KMS-11 (cell line): ENCODE measurements around the gene CD8B.

ENCODE experiments used
- H2AFZ ChIP-seq: fragments of 200-600 bp; sonication (generic); 2 replicates; pipeline ENCODE4 v1.6.1; 2016; ENCODE audit warnings: antibody characterized with exemption, mixed run types, low read depth
- H3K27ac ChIP-seq: fragments of 200-600 bp; sonication (generic); 2 replicates; pipeline ENCODE4 v1.6.1; 2016; ENCODE audit warnings: mild to moderate bottlenecking, mixed run types
- H3K27me3 ChIP-seq: fragments of 200-600 bp; sonication (generic); 2 replicates; pipeline ENCODE4 v1.6.1; 2017; ENCODE audit warnings: mild to moderate bottlenecking, low read depth, mixed run types, moderate library complexity; ENCODE audit not compliant: insufficient read depth
- H3K36me3 ChIP-seq: fragments of 200-600 bp; sonication (generic); 2 replicates; pipeline ENCODE4 v1.6.1; 2017; ENCODE audit warnings: mild to moderate bottlenecking, mixed run types; ENCODE audit not compliant: insufficient read depth
- H3K4me1 ChIP-seq: fragments of 200-600 bp; sonication (generic); 2 replicates; pipeline ENCODE4 v1.6.1; 2016; ENCODE audit warnings: mild to moderate bottlenecking, low read depth, mixed run types; ENCODE audit not compliant: poor library complexity, severe bottlenecking
- H3K4me2 ChIP-seq: fragments of 200-600 bp; sonication (generic); 2 replicates; pipeline ENCODE4 v1.7.0; 2016; ENCODE audit warnings: mild to moderate bottlenecking, mixed run types
- H3K4me3 ChIP-seq: fragments of 200-600 bp; sonication (generic); IDR thresholded peaks from 2 replicates; pipeline ENCODE4 v1.6.1; 2017; ENCODE audit warnings: low read depth, low read length, mixed read lengths; ENCODE audit not compliant: insufficient read depth
- H3K79me2 ChIP-seq: fragments of 200-600 bp; sonication (generic); 2 replicates; pipeline ENCODE4 v1.6.1; 2016; ENCODE audit warnings: low read depth, mixed run types; ENCODE audit not compliant: insufficient read depth
- H3K9ac ChIP-seq: fragments of 200-600 bp; sonication (generic); 2 replicates; pipeline ENCODE4 v1.6.1; 2016; ENCODE audit warnings: mild to moderate bottlenecking, mixed run types
- H4K20me1 ChIP-seq: fragments of 200-600 bp; sonication (generic); 2 replicates; pipeline ENCODE4 v1.6.1; 2016; ENCODE audit warnings: mild to moderate bottlenecking, mixed run types; ENCODE audit not compliant: insufficient read depth
- TF ChIP-seq, protein P1 (sequence below): fragments of 200-600 bp; sonication (generic); conservative IDR thresholded peaks from 2 replicates; pipeline ENCODE4 v1.6.1; 2017; ENCODE audit warnings: low read depth, mild to moderate bottlenecking, antibody characterized with exemption, low read length, moderate library complexity, mixed read lengths

The CD8B gene

DNA sequence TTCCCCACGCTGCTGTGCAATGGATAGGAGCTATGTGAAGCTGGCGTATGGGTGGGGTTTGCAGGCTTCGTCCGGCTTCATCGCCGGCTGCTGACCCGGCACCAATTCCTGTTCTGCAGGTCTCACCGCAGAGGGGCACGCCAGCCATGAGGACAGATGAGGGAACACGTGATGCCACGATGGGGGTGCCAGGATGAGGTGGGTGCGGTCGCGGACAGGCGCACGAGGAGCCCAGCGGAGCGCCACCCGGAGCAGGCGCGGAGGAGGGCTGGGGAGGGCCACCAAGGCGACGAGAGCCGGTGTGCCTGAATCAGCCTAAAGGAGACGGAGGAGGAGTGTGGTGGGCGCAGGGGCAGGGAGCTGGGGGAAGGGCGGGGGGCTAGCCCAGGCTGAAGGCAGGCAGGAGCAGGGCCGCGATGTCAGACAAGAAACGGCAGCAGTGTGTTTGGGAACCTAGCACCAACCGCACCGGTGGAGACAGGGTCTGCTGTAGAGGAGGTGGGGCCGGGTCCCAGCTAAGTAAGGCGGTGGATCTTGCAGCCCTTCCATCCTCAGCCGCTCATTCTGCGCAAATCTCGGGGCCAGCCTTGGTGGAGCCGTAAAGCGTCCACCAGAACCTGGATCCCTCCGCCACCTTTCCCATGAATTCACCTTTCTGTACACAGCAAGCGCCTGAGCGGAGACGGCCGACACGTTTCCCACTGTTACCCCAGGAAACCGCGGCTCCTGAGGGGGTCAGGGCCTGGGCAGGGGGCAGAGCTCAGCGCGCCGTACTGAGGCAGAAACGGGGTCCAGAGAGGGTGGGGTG is 54.0 kb downstream of the CD8B start:
- no peaks in the 10 kb centered on the region for H4K20me1 ChIP-seq
- H3K4me2 ChIP-seq: peak overlapping the region; percentile 99
- H3K36me3 ChIP-seq: no peaks in the 10 kb centered on the region
- H3K27me3 ChIP-seq: no peaks in the 10 kb centered on the region; the same call in 1 of the 2 replicates
- peak overlapping the region; percentile 56 for H3K9ac ChIP-seq
- peaks cover 5% of the 10 kb centered on the region for H3K4me1 ChIP-seq
- H3K79me2 ChIP-seq: no peaks in the 10 kb centered on the region
- peak overlapping the region; percentile 100 for H2AFZ ChIP-seq
- H3K27ac ChIP-seq: no peak overlapping the region; the same call in 1 of the 2 replicates
- peak overlapping the region; percentile 55 for H3K4me3 ChIP-seq
- TF ChIP-seq, protein P1, sequence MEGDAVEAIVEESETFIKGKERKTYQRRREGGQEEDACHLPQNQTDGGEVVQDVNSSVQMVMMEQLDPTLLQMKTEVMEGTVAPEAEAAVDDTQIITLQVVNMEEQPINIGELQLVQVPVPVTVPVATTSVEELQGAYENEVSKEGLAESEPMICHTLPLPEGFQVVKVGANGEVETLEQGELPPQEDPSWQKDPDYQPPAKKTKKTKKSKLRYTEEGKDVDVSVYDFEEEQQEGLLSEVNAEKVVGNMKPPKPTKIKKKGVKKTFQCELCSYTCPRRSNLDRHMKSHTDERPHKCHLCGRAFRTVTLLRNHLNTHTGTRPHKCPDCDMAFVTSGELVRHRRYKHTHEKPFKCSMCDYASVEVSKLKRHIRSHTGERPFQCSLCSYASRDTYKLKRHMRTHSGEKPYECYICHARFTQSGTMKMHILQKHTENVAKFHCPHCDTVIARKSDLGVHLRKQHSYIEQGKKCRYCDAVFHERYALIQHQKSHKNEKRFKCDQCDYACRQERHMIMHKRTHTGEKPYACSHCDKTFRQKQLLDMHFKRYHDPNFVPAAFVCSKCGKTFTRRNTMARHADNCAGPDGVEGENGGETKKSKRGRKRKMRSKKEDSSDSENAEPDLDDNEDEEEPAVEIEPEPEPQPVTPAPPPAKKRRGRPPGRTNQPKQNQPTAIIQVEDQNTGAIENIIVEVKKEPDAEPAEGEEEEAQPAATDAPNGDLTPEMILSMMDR: no peak

DNA sequence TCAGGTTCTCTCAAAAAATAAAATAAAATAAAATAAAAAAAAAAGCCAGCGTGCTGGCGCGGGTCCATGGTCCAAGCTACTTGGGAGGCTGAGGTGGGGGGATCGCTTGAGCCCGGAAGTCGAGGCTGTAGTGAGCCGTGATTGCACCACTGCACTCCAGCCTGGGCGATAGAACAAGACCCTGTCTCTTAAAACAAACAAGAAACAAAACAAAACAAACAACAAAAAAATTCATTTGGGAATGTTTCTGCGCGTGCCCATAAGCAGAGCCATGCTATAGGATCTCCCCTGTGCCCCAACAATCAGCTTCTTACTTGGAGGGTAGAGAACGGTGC is 54.6 kb downstream of the CD8B start:
- no peaks in the 10 kb centered on the region for H3K36me3 ChIP-seq
- TF ChIP-seq, protein P1: no peak
- no peaks in the 10 kb centered on the region; the same call in 1 of the 2 replicates for H3K27me3 ChIP-seq
- peak overlapping the region; percentile 56 for H3K9ac ChIP-seq
- H2AFZ ChIP-seq: peak overlapping the region; percentile 100
- H3K4me2 ChIP-seq: peak overlapping the region; percentile 99
- no peaks in the 10 kb centered on the region for H3K79me2 ChIP-seq
- H3K4me3 ChIP-seq: no peak overlapping the region
- H3K4me1 ChIP-seq: peaks cover 5% of the 10 kb centered on the region
- no peak overlapping the region for H3K27ac ChIP-seq
- H4K20me1 ChIP-seq: no peaks in the 10 kb centered on the region

GRCh38 chr2:86806059-86806857 is 55.4 kb downstream of the CD8B start:
- no peak overlapping the region for H3K9ac ChIP-seq
- H3K27ac ChIP-seq: no peak overlapping the region
- TF ChIP-seq, protein P1: no peak
- no peak overlapping the region for H2AFZ ChIP-seq
- H4K20me1 ChIP-seq: no peaks in the 10 kb centered on the region
- no peak overlapping the region for H3K4me3 ChIP-seq
- no peaks in the 10 kb centered on the region for H3K79me2 ChIP-seq
- H3K27me3 ChIP-seq: no peaks in the 10 kb centered on the region; the same call in 1 of the 2 replicates
- peaks cover 5% of the 10 kb centered on the region for H3K4me1 ChIP-seq
- H3K4me2 ChIP-seq: no peak overlapping the region
- no peaks in the 10 kb centered on the region for H3K36me3 ChIP-seq

DNA sequence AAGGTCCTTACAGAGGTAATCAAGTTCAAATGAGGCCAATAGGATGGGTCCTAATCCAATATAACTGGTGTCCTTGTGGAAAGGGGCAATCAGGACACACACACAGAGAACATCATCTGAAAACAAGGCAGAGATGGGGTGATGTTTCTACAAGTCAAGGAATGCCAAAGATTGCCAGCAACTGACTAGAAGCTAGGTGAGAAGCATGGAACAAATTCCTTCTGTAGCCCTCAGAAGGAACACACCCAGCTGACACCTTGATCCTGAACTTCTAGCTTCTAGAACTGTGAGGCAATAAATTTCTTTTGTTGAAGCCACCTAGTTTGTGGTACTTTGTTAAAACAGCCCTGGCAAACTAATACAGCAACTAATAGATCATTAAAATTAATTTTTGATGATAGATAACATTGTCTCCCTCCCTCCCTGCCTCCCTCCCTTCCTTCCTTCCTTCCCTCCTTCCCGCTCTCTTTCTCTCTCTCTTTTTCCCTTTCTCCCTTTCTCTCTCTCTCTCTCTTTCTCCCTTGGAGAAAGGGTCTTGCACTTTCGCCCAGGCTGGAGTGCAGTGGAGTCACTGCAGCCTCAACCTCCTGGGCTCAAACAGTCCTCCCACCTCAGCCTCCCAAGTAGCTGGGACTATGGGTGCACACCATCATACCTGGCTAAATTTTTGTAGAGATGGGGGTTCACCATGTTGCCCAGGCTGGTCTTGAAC is 60.7 kb downstream of the CD8B start:
- Histone ChIP-seq H3K27ac (no peak overlapping the region), H2AFZ (no peak overlapping the region), H3K4me1 (no peaks in the 10 kb centered on the region), H3K9ac (no peak overlapping the region), H3K4me2 (no peak overlapping the region), H3K79me2 (no peaks in the 10 kb centered on the region), H3K27me3 (no peaks in the 10 kb centered on the region), H4K20me1 (no peaks in the 10 kb centered on the region), H3K36me3 (no peaks in the 10 kb centered on the region), H3K4me3 (no peak overlapping the region)
- TF ChIP-seq, protein P1: no peak
